ENCODE results near the gene KMT2B. TPM values are rescaled to one million over a fixed set of nuclear protein-coding genes. Genes with fewer than 3 reads are reported as not detected.

Gene KMT2B
- total RNA-seq, 4 donors from 2014 or later, result 5.0 to 60.8 (median 16.8) TPM

DNA sequence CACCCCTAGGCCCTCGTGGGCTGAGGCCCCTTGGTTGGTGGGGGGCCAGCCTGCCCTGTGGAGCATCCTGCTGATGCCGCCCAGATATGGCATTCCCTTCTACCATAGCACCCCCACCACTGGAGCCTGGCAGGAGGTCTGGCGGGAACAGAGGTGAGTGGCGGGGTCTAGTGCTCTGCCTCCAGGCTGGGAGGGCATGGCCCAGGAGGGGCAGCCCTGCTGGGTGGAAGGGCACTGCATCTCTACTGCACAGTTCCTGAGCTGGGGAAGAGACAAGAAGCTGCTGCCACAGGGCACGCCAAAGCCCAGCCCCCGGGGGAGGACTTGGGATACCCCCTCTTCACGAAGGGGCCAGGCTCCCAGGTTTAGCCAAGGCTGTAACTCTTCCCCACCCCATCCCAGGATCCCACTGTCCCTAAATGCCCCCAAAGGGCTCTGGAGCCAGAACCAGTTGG is 2.4 kb upstream of the KMT2B start:
- peak in 1 of 2 donors; percentile 21 for DNase-seq
- intact Hi-C loops (cut with DNase I; ENCODE audit: low total_unique reads), result loop anchor here (10.0 kb wide), 1 partner anchor 171 kb away; the partner anchor contains the start of gene TMEM147
- TF ChIP-seq, protein P1, sequence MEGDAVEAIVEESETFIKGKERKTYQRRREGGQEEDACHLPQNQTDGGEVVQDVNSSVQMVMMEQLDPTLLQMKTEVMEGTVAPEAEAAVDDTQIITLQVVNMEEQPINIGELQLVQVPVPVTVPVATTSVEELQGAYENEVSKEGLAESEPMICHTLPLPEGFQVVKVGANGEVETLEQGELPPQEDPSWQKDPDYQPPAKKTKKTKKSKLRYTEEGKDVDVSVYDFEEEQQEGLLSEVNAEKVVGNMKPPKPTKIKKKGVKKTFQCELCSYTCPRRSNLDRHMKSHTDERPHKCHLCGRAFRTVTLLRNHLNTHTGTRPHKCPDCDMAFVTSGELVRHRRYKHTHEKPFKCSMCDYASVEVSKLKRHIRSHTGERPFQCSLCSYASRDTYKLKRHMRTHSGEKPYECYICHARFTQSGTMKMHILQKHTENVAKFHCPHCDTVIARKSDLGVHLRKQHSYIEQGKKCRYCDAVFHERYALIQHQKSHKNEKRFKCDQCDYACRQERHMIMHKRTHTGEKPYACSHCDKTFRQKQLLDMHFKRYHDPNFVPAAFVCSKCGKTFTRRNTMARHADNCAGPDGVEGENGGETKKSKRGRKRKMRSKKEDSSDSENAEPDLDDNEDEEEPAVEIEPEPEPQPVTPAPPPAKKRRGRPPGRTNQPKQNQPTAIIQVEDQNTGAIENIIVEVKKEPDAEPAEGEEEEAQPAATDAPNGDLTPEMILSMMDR (IDR thresholded peaks at IDR 0.05), result no peak
- TF ChIP-seq POLR2A (IDR thresholded peaks at IDR 0.05), result no peak
- peak overlapping the region; percentile 90 to 92 for H3K27ac ChIP-seq
- peaks cover 8 to 11% of the 10 kb centered on the region in 2 donors for H3K4me1 ChIP-seq
- H3K9me3 ChIP-seq, result no peaks in the 10 kb centered on the region
- no peak overlapping the region for H3K4me3 ChIP-seq
- no peaks in the 10 kb centered on the region for H3K27me3 ChIP-seq
- no peaks in the 10 kb centered on the region for H3K36me3 ChIP-seq

DNA sequence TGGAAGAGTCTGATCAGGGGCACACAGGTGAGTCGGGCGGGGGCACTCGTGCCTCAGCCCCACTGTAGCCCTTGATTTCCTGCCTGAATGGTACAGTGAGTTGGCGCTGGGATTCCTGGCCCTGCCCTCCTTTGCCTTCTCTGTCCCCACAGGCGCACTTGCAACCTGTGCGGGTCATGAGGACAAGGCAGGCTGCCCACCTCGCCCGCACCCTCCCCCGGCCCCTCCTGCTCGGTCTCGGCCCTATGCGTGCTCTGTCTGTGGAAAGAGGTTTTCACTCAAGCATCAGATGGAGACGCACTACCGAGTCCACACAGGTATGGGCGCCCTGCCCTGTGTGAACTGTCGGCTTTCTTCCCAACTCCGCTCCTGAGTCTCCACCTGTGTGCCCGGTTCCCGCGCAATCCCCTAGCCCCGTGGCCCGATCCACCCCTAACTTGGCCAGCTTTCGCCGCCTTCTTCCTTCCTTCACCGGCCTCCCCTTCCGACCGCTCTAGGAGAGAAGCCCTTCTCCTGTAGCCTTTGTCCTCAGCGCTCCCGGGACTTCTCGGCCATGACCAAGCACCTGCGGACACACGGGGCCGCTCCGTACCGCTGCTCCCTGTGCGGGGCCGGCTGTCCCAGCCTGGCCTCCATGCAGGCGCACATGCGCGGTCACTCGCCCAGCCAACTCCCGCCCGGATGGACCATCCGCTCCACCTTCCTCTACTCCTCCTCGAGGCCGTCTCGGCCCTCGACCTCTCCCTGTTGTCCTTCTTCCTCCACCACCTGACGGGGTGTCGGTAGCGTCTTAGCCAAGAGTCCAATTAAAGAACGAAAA is 1.6 kb upstream of the KMT2B start:
- TF ChIP-seq, protein P1 (IDR thresholded peaks at IDR 0.05), result no peak
- no peak for TF ChIP-seq POLR2A (IDR thresholded peaks at IDR 0.05)
- DNase-seq, result peak; percentile 30 to 68
- H3K27me3 ChIP-seq, result no peaks in the 10 kb centered on the region
- peaks cover 8 to 11% of the 10 kb centered on the region in 2 donors for H3K4me1 ChIP-seq
- H3K36me3 ChIP-seq, result no peaks in the 10 kb centered on the region
- peak overlapping the region; percentile 90 to 92 for H3K27ac ChIP-seq
- intact Hi-C loops (cut with DNase I; ENCODE audit: low total_unique reads), result loop anchor here (10.0 kb wide), 1 partner anchor 171 kb away; the partner anchor contains the start of gene TMEM147
- H3K4me3 ChIP-seq, result peak overlapping the region; percentile 72 to 85
- H3K9me3 ChIP-seq, result no peaks in the 10 kb centered on the region

DNA sequence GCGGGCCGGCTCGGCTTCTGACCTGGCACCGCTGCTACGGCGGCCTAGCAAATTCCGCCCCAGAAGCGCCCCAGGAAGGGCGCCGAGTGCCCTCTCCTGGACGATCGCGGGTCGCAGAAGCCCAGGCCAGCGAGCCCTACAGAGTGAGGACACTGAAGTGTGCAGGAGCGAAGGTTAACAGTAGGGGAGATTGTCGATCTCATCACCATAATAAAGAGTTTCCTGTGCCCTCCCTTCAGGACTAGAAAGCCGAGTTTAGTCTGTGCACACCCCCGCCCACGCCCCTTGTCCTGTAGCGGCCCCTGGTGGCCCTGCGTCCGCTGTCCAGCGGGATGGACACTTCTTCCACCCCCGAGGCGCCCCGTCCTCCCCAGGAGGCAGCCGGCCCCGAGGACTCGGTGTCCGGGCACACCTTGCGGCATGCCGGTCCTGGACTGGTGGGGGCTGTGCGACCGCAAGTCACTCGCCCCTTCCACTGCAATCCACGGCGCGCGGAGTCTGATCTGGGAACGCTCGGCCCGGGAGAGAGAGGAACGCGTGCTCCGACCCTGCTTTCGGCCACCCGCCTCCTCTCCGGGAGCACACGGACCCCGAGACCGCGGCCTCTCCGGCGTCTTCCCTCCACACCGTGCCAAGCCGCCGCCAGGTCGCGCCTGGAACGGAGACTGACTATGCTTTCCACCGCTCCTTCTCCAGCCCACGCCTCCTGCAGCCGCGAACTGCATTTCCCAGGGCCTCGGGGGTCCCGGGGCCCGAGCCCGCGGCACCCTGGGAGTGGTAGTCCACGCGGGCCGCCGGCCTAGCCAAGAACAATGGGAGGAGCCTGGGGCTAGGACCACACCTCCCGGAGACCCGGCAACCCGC is 770 bp upstream of the KMT2B start:
- H3K4me3 ChIP-seq, result peak overlapping the region; percentile 72 to 85
- H3K9me3 ChIP-seq, result no peaks in the 10 kb centered on the region
- TF ChIP-seq, protein P1 (IDR thresholded peaks at IDR 0.05), result peak; percentile 86 to 92 (median 90)
- peak; percentile 6 to 34 for TF ChIP-seq POLR2A (IDR thresholded peaks at IDR 0.05)
- DNase-seq, result peak; percentile 87 to 95
- H3K36me3 ChIP-seq, result no peaks in the 10 kb centered on the region
- H3K27me3 ChIP-seq, result no peaks in the 10 kb centered on the region
- peak overlapping the region; percentile 90 to 92 for H3K27ac ChIP-seq
- peaks cover 8 to 11% of the 10 kb centered on the region in 2 donors for H3K4me1 ChIP-seq
- intact Hi-C loops (cut with DNase I; ENCODE audit: low total_unique reads), result loop anchor here (10.0 kb wide), 1 partner anchor 172 kb away; the partner anchor contains the start of gene TMEM147

DNA sequence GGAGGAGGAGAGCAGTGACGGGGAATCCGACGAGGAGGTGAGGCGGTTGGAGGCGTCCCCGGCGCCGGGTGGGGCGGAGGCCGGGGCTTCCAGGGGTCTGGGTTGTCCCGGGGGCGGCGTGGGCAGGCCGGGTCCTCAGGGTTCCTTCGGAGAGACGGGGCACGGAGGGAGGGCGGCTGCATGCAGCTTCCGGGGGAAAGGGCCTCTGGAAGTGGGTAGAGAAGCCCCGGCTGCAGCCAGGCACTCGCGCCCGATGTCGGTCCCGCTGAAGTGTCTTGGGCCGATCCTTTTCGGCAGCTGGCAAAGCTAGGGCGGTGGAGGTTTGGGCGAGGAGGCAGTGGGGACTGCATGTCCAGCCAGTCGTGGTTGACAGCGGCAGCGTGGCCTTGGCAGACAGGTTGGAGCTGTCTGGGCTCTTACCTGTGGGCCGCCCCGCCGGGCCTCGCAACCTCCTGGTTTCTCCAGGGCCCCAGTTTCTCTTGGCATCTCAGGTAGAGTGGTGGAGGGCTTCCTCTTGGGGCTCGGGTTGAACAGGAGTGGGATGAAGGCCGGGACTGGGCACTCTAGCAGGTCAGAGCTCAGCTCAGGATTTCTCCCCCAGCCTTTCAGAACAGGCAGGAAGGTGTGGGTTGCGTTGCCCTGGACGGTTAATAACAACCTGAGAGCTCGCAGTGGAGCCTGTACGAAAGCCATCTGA is 690 bp downstream of the KMT2B start:
- no peaks in the 10 kb centered on the region for H3K9me3 ChIP-seq
- DNase-seq, result peak; percentile 46 to 52
- peaks cover 8 to 11% of the 10 kb centered on the region in 2 donors for H3K4me1 ChIP-seq
- H3K27ac ChIP-seq, result peak overlapping the region; percentile 83 to 90
- H3K4me3 ChIP-seq, result peak overlapping the region; percentile 53 to 82
- H3K36me3 ChIP-seq, result no peaks in the 10 kb centered on the region
- no peaks in the 10 kb centered on the region for H3K27me3 ChIP-seq
- TF ChIP-seq, protein P1 (IDR thresholded peaks at IDR 0.05), result no peak
- TF ChIP-seq POLR2A (IDR thresholded peaks at IDR 0.05), result no peak
- intact Hi-C loops (cut with DNase I; ENCODE audit: low total_unique reads), result loop anchor here (10.0 kb wide), 1 partner anchor 174 kb away; the partner anchor contains the start of gene TMEM147

All from uterus (tissue), 4 donors.